ENCODE data around the gene ACCS. TPM values are rescaled to one million over a fixed set of nuclear protein-coding genes. Genes with fewer than 3 reads are reported as not detected.
A peak's percentile ranks its signal among the peaks of the same experiment; 100 is the strongest.

The ACCS gene
- total and polyA plus RNA-seq, 9 of the 15 experiments (the other 6 are each of a cell fraction or from before 2014, with no cell fraction given): 4.2 to 25.9 (median 16.3) TPM

GRCh38 chr11:44065841-44066731 lies at the start of gene ACCS (continued):
- TF ChIP-seq USF2 (CRISPR knock-in tag; IDR thresholded peaks at IDR 0.05): peak; percentile 91
- TF ChIP-seq NELFE (IDR thresholded peaks at IDR 0.05; ENCODE audit: insufficient read depth, insufficient read length): no peak
- 0 out of 4 replicates have a peak, but pooled peaks of 1 of the 2 experiments have one; percentile 39 for TF ChIP-seq ZMIZ1 (IDR thresholded peaks at IDR 0.05; ENCODE audit: low read depth in 2 of 2, low read length in 2 of 2)
- TF ChIP-seq ZC3H8 (IDR thresholded peaks at IDR 0.05): no peak
- no peak for TF ChIP-seq RHOXF2B (CRISPR knock-in tag; conservative IDR thresholded peaks at IDR 0.05)
- TF ChIP-seq SREBF2 (CRISPR knock-in tag; IDR thresholded peaks at IDR 0.05): 0 out of 2 replicates have a peak, but pooled peaks have one; percentile 42
- TF ChIP-seq POU5F1 (IDR thresholded peaks at IDR 0.05; ENCODE audit: borderline replicate concordance, low read depth, low read length, partially characterized antibody): no peak
- TF ChIP-seq, protein P1, sequence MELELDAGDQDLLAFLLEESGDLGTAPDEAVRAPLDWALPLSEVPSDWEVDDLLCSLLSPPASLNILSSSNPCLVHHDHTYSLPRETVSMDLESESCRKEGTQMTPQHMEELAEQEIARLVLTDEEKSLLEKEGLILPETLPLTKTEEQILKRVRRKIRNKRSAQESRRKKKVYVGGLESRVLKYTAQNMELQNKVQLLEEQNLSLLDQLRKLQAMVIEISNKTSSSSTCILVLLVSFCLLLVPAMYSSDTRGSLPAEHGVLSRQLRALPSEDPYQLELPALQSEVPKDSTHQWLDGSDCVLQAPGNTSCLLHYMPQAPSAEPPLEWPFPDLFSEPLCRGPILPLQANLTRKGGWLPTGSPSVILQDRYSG (tag; conservative IDR thresholded peaks at IDR 0.05; ENCODE audit: low read depth): 0 out of 2 replicates have a peak, but pooled peaks have one; percentile 57
- peak; percentile 82 for TF ChIP-seq TAF9B (IDR thresholded peaks at IDR 0.05; ENCODE audit: partially characterized antibody)
- TF ChIP-seq ZNF24 (IDR thresholded peaks at IDR 0.05): no peak
- TF ChIP-seq PHTF2 (CRISPR knock-in tag; IDR thresholded peaks at IDR 0.05): no peak
- TF ChIP-seq PHF21A (IDR thresholded peaks at IDR 0.05; ENCODE audit: borderline replicate concordance, low read depth): no peak
- peak; percentile 40; the same call in 1 of the 2 replicates for TF ChIP-seq ATF1 (CRISPR knock-in tag; IDR thresholded peaks at IDR 0.05)
- TF ChIP-seq ATF1 (tag; IDR thresholded peaks at IDR 0.05): peak; percentile 89
- no peak for TF ChIP-seq XRCC4 (IDR thresholded peaks at IDR 0.05; ENCODE audit: extremely low read depth, insufficient read depth, insufficient read length)
- TF ChIP-seq NFATC3 (IDR thresholded peaks at IDR 0.05): no peak
- no peak for TF ChIP-seq TCFL5 (CRISPR knock-in tag; conservative IDR thresholded peaks at IDR 0.05)
- no peak for TF ChIP-seq IRF9 (tag; IDR thresholded peaks at IDR 0.05)
- TF ChIP-seq GABPA (tag; conservative IDR thresholded peaks at IDR 0.05; ENCODE audit: low read depth): peak; percentile 48
